Testis (tissue), 3 donors: ENCODE results near the gene APPBP2. TPM values are rescaled to one million over a fixed set of nuclear protein-coding genes. Genes with fewer than 3 reads are reported as not detected.
"Not testable (repeated sequence)": the region's sequence is repeated elsewhere in the genome, so short reads cannot be mapped to it uniquely, and the experiment has no call there.

ENCODE experiments used
- DNase-seq: peaks from one replicate; pipeline ENCODE4 v3.0.0-alpha.2; 2019
- H3K27ac ChIP-seq, 2 donors: fragments of 200-600 bp; sonication (generic); one replicate each; pipeline ENCODE4 v1.5.1; 2019
- H3K27me3 ChIP-seq: fragments of 200-600 bp; sonication (generic); one replicate; pipeline ENCODE4 v1.5.1; 2019
- H3K36me3 ChIP-seq: fragments of 200-600 bp; sonication (generic); one replicate; pipeline ENCODE4 v1.5.1; 2017; ENCODE audit warnings: low read depth; ENCODE audit errors: missing control alignments
- H3K4me1 ChIP-seq: fragments of 200-600 bp; sonication (generic); one replicate; pipeline ENCODE4 v1.5.1; 2019
- H3K4me3 ChIP-seq, 2 donors: fragments of 200-600 bp; sonication (generic); one replicate each; pipeline ENCODE4 v1.5.1; 2017 to 2019
- H3K9me3 ChIP-seq: fragments of 200-600 bp; sonication (generic); one replicate; pipeline ENCODE4 v1.5.1; 2017
- CTCF ChIP-seq, 3 experiments: fragments of 450-650 bp in 2 of 3; fragments of 200-600 bp in 1 of 3; sonication (generic) in 1 of 3; IDR thresholded peaks; one replicate each; pipeline ENCODE4 v1.5.1; 2016 to 2019; ENCODE audit warnings: antibody characterized with exemption in 3 of 3, mild to moderate bottlenecking in 2 of 3, moderate library complexity in 1 of 3
- POLR2A ChIP-seq: fragments of 450-650 bp; IDR thresholded peaks from one replicate; pipeline ENCODE4 v1.6.1; 2017; ENCODE audit warnings: antibody characterized with exemption, mild to moderate bottlenecking, moderate library complexity
- WGBS, 2 donors: methylation state at CpG; one replicate each; pipeline ENCODE4 v1.1.5; 2018; 5-methylcytosine and 5-hydroxymethylcytosine counted together
- intact Hi-C: fragments of 100-400 bp; cut with DNase I; formaldehyde crosslinking; loops from one replicate; pipeline ENCODE4 v1.15.1; 2023; ENCODE audit warnings: low total_unique reads
- polyA plus RNA-seq: library from polyadenylated mRNA; stranded (reverse); fragments of 350-450 nt; fragmentation: Illumina TruSeq; extraction: RNeasy Lipid Tissue Mini Kit (QIAGEN cat#74804); gene quantifications from one replicate; pipeline ENCODE4 v1.2.3, GENCODE V29; 2014; ENCODE audit warnings: low read depth, low replicate concordance; ENCODE audit not compliant: insufficient read depth
- total RNA-seq, 2 donors: library from RNA; depleted of rRNA; stranded (reverse); fragments of >200 nt; gene quantifications; one replicate each; pipeline ENCODE4 v1.2.3, GENCODE V29; 2016

Gene APPBP2
- total and polyA plus RNA-seq, 3 donors from 2014 or later = 58.2 to 98.4 (median 58.9) TPM

- no peaks in the 10 kb centered on the region for H3K36me3 ChIP-seq
- no peaks in the 10 kb centered on the region for H3K9me3 ChIP-seq
- no peaks in the 10 kb centered on the region for H3K27me3 ChIP-seq
- DNase-seq = peak; percentile 66
- 1 to 5% methylated on average over 22 to 54 of the region's 66 CpGs for WGBS, 2 donors
- H3K4me3 ChIP-seq = peak overlapping the region; percentile 55 to 59
- peak overlapping the region; percentile 20 to 62 for H3K27ac ChIP-seq
- TF ChIP-seq CTCF (IDR thresholded peaks at IDR 0.05) (peak; percentile 64 to 89 (median 89)), POLR2A (no peak)
- H3K4me1 ChIP-seq = no peaks in the 10 kb centered on the region
- intact Hi-C loops = no loop called here
Measured at GRCh38 chr17:60421273-60422161, 104.5 kb downstream of the APPBP2 start.

- H3K27ac ChIP-seq, H3K36me3 ChIP-seq, H3K4me3 ChIP-seq, intact Hi-C loops, H3K9me3 ChIP-seq, H3K27me3 ChIP-seq, H3K4me1 ChIP-seq, DNase-seq: not testable (repeated sequence)
- WGBS, 2 donors = 55 to 82% methylated on average over 7 of the region's 7 CpGs
Measured at GRCh38 chr17:60419875-60420274, 106.2 kb downstream of the APPBP2 start.

- WGBS, 2 donors = 75 to 84% methylated on average over 4 of the region's 4 CpGs
- H3K36me3 ChIP-seq, H3K27me3 ChIP-seq, H3K4me1 ChIP-seq, H3K4me3 ChIP-seq, DNase-seq, H3K9me3 ChIP-seq, H3K27ac ChIP-seq, intact Hi-C loops: not testable (repeated sequence)
Measured at GRCh38 chr17:60419003-60419402, 107.0 kb downstream of the APPBP2 start.

GRCh38 chr17:60416368-60416925 is 109.6 kb downstream of the APPBP2 start:
- Histone ChIP-seq H3K4me3 (no peak overlapping the region), H3K27ac (no peak overlapping the region), H3K36me3 (no peaks in the 10 kb centered on the region), H3K9me3 (no peaks in the 10 kb centered on the region), H3K27me3 (no peaks in the 10 kb centered on the region), H3K4me1 (no peaks in the 10 kb centered on the region)
- intact Hi-C loops = no loop called here
- 69 to 76% methylated on average over 2 of the region's 2 CpGs for WGBS, 2 donors
- no peak for DNase-seq
- TF ChIP-seq POLR2A (no peak), CTCF (IDR thresholded peaks at IDR 0.05) (no peak)

GRCh38 chr17:60415146-60415545 is 110.9 kb downstream of the APPBP2 start:
- Histone ChIP-seq H3K4me3 (no peak overlapping the region), H3K27ac (no peak overlapping the region), H3K9me3 (no peaks in the 10 kb centered on the region), H3K4me1 (no peaks in the 10 kb centered on the region), H3K27me3 (no peaks in the 10 kb centered on the region), H3K36me3 (no peaks in the 10 kb centered on the region)
- no peak for DNase-seq
- intact Hi-C loops = no loop called here
- TF ChIP-seq POLR2A (no peak), CTCF (IDR thresholded peaks at IDR 0.05) (no peak)
- WGBS, 2 donors = 91 to 92% methylated on average over 1 of the region's 1 CpG
